Erythroblast (primary cell): ENCODE data around the gene SQSTM1.
"Not testable (repeated sequence)": the region's sequence is repeated elsewhere in the genome, so short reads cannot be mapped to it uniquely, and the experiment has no call there.

Source experiments
- DNase-seq, 2 experiments: peaks; one replicate each; lab custom pipeline; 2025; lab: John Stamatoyannopoulos, UW
- GATA1 ChIP-seq: IDR thresholded peaks from 2 replicates; pipeline ENCODE4 v1.6.1; 2011; ENCODE audit warnings: low read depth, mild to moderate bottlenecking, control low read depth, low read length, moderate library complexity
- POLR2A ChIP-seq: IDR thresholded peaks from 2 replicates; pipeline ENCODE4 v1.6.1; 2011; ENCODE audit warnings: mild to moderate bottlenecking, low read length

SQSTM1 gene

GRCh38 chr5:179832039-179832745 lies 11.5 kb downstream of the SQSTM1 start:
- DNase-seq, result no peak
- TF ChIP-seq POLR2A, result no peak
- TF ChIP-seq GATA1, result no peak

GRCh38 chr5:179833056-179833708 lies 12.5 kb downstream of the SQSTM1 start:
- TF ChIP-seq GATA1 (no peak), POLR2A (no peak)
- DNase-seq, result no peak

DNA sequence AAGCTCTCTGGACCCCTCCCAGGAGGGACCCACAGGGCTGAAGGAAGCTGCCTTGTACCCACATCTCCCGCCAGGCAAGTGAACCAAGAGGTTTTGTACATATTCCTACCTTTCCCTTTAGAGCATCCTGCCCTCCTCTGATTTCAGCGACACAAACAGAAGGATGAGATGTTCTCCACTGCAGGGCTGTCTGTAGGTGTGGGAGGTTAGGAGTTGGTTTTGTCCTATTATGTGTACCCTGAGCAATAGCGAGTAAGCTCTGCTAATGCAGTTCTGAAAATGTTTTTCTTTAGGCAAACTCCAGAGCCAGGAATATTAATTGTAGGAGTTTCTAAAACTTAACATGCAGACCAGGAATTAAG lies 13.0 kb downstream of the SQSTM1 start:
- no peak for DNase-seq

DNA sequence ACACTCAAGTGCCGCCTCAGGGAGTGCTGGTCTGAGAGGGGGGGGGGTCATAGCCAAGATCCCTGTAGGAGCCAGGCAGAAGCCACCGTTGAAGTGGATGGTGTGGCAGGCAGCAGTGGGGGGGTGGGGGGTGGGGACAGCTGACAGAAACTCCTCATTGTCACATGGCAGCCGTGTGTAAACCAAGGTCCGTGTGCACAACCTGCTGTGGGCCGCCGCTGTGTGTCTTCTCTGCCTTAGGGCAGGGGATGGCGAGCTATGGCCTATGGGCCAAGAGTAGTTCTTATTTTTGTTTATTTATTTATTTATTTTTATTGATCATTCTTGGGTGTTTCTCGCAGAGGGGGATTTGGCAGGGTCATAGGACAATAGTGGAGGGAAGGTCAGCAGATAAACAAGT lies 13.4 kb downstream of the SQSTM1 start:
- DNase-seq, result no peak
- no peak for TF ChIP-seq POLR2A
- no peak for TF ChIP-seq GATA1

More for the DNA sequence above, 13.0 kb downstream of the SQSTM1 start:
- TF ChIP-seq GATA1 (no peak), POLR2A (no peak)

- not testable (repeated sequence) for DNase-seq
These were observed 14.2 kb downstream of the SQSTM1 start for GRCh38 chr5:179834871-179835270.

- DNase-seq, result peak; percentile 52 to 64
- TF ChIP-seq GATA1, result no peak
These were observed 15.7 kb downstream of the SQSTM1 start for GRCh38 chr5:179836225-179837019.

- peak; percentile 4 for TF ChIP-seq POLR2A
- TF ChIP-seq GATA1, result no peak
These were observed 16.6 kb downstream of the SQSTM1 start for GRCh38 chr5:179837076-179838011.

GRCh38 chr5:179839328-179840256 lies 18.9 kb downstream of the SQSTM1 start:
- TF ChIP-seq POLR2A, result no peak
- no peak for TF ChIP-seq GATA1
- no peak for DNase-seq

More at GRCh38 chr5:179837076-179838011, 16.6 kb downstream of the SQSTM1 start:
- DNase-seq, result no peak

GRCh38 chr5:179840321-179840720 lies 19.6 kb downstream of the SQSTM1 start:
- no peak for TF ChIP-seq POLR2A
- no peak for TF ChIP-seq GATA1
- DNase-seq, result no peak

DNA sequence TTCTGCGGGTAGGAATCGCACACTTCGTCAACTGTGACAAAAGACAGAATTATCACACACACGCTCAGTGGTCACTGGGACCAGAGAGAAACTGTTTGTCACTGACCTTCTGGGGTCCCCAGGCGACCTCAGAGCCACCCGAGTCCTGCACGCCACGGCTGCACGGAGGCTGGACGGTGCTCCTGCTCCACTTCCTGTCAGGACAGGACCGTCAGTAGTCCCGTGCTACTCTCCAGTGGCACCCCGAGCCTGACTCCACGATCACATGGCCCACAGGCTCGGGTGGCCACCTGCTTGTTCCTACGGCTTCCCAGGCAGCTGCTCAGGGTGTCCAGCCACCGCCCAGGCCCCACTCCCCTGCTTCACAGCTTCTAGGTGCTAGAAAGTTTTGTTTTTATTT lies 20.1 kb downstream of the SQSTM1 start:
- no peak for DNase-seq
- TF ChIP-seq POLR2A (no peak), GATA1 (no peak)

- no peak for DNase-seq
- TF ChIP-seq POLR2A (no peak), GATA1 (no peak)
These were observed 20.9 kb downstream of the SQSTM1 start for GRCh38 chr5:179841621-179842020.

GRCh38 chr5:179852993-179853547 lies 32.4 kb downstream of the SQSTM1 start:
- TF ChIP-seq GATA1 (no peak), POLR2A (no peak)
- no peak for DNase-seq
